Peyer's patch (tissue), 4 donors: ENCODE measurements around the gene CATSPER3. TPM values are rescaled to one million over a fixed set of nuclear protein-coding genes. Genes with fewer than 3 reads are reported as not detected.

Experiments used
- DNase-seq, 3 donors: peaks; one replicate each; pipeline ENCODE4 v3.0.0-alpha.2; 2017 to 2019
- H3K27ac ChIP-seq, 4 donors: fragments of 200-600 bp; sonication (generic); one replicate each; pipeline ENCODE4 v1.5.1; 2016 to 2019
- H3K27me3 ChIP-seq, 2 donors: fragments of 200-600 bp; sonication (generic); one replicate each; pipeline ENCODE4 v1.5.1; 2019
- H3K36me3 ChIP-seq, 3 donors: fragments of 200-600 bp; sonication (generic); one replicate each; pipeline ENCODE4 v1.5.1; 2016 to 2019
- H3K4me1 ChIP-seq, 4 donors: fragments of 200-600 bp; sonication (generic); one replicate each; pipeline ENCODE4 v1.5.1; 2016 to 2019
- H3K4me3 ChIP-seq, 4 donors: fragments of 200-600 bp; sonication (generic); 1 replicate in 3 of 4; 2 replicates in 1 of 4; pipeline ENCODE4 v1.5.1; 2016 to 2019; ENCODE audit warnings: mild to moderate bottlenecking in 1 of 4
- H3K9me3 ChIP-seq, 4 donors: fragments of 200-600 bp; sonication (generic); one replicate each; pipeline ENCODE4 v1.5.1; 2016 to 2019; ENCODE audit warnings: mild to moderate bottlenecking in 1 of 4
- POLR2A ChIP-seq, 2 donors: fragments of 450-650 bp; IDR thresholded peaks; one replicate each; pipeline ENCODE4 v1.5.1; 2017; ENCODE audit warnings: antibody characterized with exemption in 2 of 2, mild to moderate bottlenecking in 2 of 2, moderate library complexity in 2 of 2
- total RNA-seq, 4 donors: library from RNA; depleted of rRNA; stranded (reverse); fragments of >200 nt; gene quantifications; one replicate each; pipeline ENCODE4 v1.1.0, GENCODE V29; 2016
- TF ChIP-seq, protein P1 (sequence below), 6 experiments: fragments of 450-650 bp in 4 of 6; fragments of 200-600 bp in 2 of 6; sonication (generic) in 1 of 6; IDR thresholded peaks; one replicate each; pipeline ENCODE4 v1.5.1; 2017 to 2019; ENCODE audit warnings: antibody characterized with exemption in 6 of 6, mild to moderate bottlenecking in 3 of 6, moderate library complexity in 1 of 6

CATSPER3 gene
- total RNA-seq, 4 donors from 2014 or later = 1.1 to 2.5 (median 2.4) TPM; not detected in 1

DNA sequence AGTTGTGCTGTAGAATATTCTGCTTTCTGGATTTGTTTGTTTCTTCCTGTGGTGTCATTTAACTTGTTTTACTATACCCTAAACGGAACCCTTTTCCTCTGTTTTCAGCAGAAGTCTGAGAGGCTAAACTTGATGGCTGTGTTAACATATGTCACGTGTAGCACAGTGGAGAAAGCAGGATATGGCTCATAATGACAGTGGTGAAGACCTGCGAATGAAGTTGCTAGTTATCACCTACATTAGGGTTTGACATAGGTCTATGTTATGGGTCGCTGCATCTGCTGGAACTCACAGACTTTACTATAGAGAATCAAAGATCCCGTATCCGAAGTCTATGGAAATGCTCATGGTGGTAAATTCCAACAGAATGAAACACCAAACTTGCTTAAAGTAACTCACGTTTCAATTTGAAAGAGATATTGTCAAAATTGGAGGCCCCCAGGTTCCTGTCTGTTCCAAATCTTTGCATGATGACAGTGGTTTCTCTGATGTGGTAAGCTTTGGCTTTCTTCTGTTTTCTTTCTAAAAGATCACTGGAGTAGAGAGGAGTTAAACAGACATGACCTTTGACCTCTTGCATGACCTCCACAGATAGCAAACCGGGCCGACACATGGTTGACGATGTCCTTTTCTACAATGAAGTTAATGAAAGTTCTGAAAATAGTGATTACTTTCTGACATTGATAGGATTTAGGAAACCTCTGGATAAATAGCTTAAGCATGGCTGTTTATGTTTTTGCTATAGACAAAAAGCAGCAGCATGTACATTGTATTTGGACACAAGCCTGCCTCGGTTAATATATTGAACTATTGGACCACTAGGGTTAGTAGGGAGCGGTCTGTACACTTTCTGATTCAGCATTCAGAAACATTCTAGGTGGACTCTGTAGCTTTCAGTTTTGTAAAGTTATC is 3.1 kb upstream of the CATSPER3 start:
- Histone ChIP-seq H3K36me3 (peaks cover 0 to 24% (median 0%) of the 10 kb centered on the region in 3 donors), H3K27me3 (no peaks in the 10 kb centered on the region), H3K9me3 (no peaks in the 10 kb centered on the region), H3K27ac (no peak overlapping the region), H3K4me3 (no peak overlapping the region), H3K4me1 (no peaks in the 10 kb centered on the region)
- TF ChIP-seq POLR2A (IDR thresholded peaks at IDR 0.05) = no peak
- TF ChIP-seq, protein P1, sequence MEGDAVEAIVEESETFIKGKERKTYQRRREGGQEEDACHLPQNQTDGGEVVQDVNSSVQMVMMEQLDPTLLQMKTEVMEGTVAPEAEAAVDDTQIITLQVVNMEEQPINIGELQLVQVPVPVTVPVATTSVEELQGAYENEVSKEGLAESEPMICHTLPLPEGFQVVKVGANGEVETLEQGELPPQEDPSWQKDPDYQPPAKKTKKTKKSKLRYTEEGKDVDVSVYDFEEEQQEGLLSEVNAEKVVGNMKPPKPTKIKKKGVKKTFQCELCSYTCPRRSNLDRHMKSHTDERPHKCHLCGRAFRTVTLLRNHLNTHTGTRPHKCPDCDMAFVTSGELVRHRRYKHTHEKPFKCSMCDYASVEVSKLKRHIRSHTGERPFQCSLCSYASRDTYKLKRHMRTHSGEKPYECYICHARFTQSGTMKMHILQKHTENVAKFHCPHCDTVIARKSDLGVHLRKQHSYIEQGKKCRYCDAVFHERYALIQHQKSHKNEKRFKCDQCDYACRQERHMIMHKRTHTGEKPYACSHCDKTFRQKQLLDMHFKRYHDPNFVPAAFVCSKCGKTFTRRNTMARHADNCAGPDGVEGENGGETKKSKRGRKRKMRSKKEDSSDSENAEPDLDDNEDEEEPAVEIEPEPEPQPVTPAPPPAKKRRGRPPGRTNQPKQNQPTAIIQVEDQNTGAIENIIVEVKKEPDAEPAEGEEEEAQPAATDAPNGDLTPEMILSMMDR (IDR thresholded peaks at IDR 0.05) = no peak
- no peak for DNase-seq

DNA sequence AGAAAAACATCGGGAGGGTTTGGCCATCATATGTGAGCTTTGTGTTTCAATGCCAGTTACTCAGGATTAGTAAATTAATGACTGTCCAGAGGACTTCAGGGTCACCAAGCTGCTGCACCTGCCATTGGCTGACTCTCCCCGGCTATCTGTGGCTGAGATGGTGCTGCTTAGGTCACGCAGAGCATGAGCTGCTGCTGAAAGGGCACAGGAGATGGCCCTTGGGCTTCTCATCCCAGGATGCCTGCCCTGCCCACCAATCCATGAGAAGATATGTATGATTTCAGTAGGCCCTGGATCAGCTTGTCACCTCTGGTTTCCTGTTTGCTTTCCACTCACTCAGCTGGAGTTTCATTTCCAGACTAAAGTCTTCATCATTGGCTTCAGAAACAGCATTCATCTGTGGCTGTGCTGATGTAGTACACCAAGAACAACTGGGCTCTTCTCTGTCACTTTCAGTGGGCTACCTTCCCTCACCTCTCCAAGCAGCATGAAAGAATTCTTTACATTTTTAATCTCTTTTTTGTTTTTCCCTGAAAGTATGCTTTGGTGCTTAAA is 2.4 kb upstream of the CATSPER3 start:
- Histone ChIP-seq H3K4me3 (no peak overlapping the region), H3K27ac (no peak overlapping the region), H3K4me1 (no peaks in the 10 kb centered on the region), H3K36me3 (peaks cover 0 to 22% (median 0%) of the 10 kb centered on the region in 3 donors), H3K27me3 (no peaks in the 10 kb centered on the region), H3K9me3 (no peaks in the 10 kb centered on the region)
- DNase-seq = no peak
- no peak for TF ChIP-seq POLR2A (IDR thresholded peaks at IDR 0.05)
- TF ChIP-seq, protein P1 (IDR thresholded peaks at IDR 0.05) = no peak

DNA sequence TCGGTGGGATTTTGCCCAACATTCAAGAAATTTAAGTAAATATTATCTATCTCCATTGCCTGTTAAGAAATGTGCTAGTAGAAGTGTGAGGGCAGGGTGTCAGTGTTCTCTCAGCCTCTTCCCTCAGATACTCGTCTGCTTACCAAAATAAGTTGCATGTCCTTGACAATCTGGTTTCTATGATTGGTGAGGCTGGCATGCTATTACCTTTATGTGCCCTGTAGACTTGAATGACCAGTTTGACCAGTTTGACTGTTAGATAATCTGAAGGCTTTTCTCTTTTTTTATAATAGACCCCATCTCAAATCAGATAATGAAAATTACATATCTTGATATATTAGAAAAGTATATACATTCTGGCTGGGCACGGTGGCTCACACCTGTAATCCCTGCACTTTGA is 348 bp downstream of the CATSPER3 start:
- no peak for DNase-seq
- Histone ChIP-seq H3K4me1 (no peaks in the 10 kb centered on the region), H3K4me3 (no peak overlapping the region), H3K27me3 (no peaks in the 10 kb centered on the region), H3K9me3 (no peaks in the 10 kb centered on the region), H3K36me3 (peaks cover 0 to 4% (median 0%) of the 10 kb centered on the region in 3 donors), H3K27ac (no peak overlapping the region)
- no peak for TF ChIP-seq POLR2A (IDR thresholded peaks at IDR 0.05)
- TF ChIP-seq, protein P1 (IDR thresholded peaks at IDR 0.05) = no peak

DNA sequence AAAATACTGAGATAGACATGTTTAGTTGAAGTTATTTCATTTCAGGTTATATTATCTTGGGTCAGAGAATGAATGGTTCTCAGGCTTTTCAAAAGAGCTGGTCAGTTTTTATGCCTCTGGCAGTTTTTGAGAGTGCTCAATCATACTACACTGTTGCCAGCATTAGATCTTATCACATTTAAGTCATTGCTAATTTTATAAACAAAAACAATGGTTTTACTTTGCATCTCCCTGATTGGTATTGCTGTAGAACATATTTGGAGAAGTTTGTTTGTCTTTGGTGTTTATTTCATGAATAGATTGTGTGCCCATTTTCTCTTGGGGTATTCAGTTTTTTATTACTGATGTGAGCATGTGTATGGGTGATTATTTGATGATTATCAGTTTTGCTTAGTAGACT is 1.5 kb downstream of the CATSPER3 start:
- H3K36me3 ChIP-seq = peaks cover 0 to 4% (median 0%) of the 10 kb centered on the region in 3 donors
- no peak for DNase-seq
- H3K27ac ChIP-seq = no peak overlapping the region
- no peaks in the 10 kb centered on the region for H3K27me3 ChIP-seq
- no peaks in the 10 kb centered on the region for H3K4me1 ChIP-seq
- no peak overlapping the region for H3K4me3 ChIP-seq
- no peaks in the 10 kb centered on the region for H3K9me3 ChIP-seq
- TF ChIP-seq, protein P1 (IDR thresholded peaks at IDR 0.05) = no peak
- no peak for TF ChIP-seq POLR2A (IDR thresholded peaks at IDR 0.05)

DNA sequence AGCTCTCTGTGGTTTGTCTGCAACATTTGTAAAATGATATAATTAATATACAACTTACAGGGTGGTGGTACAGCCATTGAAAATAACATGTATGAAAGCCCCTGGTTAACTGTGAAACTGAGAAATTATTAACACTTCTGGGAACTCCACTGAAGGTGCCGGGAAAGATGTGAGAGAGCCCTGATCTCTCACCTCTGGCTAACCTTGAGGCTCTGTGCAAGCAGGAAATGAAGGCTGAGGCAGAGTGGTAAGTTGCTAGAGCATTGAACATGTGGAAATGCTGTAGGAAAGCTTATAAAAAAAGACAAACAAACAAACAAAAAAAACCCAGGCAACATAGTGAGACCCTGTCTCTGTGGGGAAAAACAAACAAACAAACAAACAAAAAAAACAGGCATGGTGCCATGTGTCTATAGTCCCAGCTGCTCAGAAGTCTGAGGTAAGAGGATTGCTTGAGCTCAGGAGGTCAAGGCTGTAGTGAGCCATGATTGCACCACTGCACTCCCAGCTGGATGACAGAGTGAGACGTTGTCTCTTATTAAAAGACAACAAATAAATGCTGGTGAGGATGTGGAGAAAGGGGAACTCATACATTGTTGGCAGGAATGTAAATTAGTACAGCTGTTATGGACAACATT is 7.5 kb downstream of the CATSPER3 start:
- Histone ChIP-seq H3K27ac (no peak overlapping the region), H3K36me3 (no peaks in the 10 kb centered on the region), H3K4me1 (no peaks in the 10 kb centered on the region), H3K27me3 (no peaks in the 10 kb centered on the region), H3K9me3 (peaks cover 0 to 10% (median 0%) of the 10 kb centered on the region in 4 donors), H3K4me3 (no peak overlapping the region)
- TF ChIP-seq POLR2A (IDR thresholded peaks at IDR 0.05) = no peak
- TF ChIP-seq, protein P1 (IDR thresholded peaks at IDR 0.05) = no peak
- DNase-seq = no peak
